Panc1 (cell line): Measurements from ENCODE around the gene USP38. TPM values are rescaled to one million over a fixed set of nuclear protein-coding genes. Genes with fewer than 3 reads are reported as not detected.
"Not testable (repeated sequence)": the region's sequence is repeated elsewhere in the genome, so short reads cannot be mapped to it uniquely, and the experiment has no call there.

Source experiments
- ATAC-seq: fragments of 200-7000 bp; cut with Tn5 transposase; 2 replicates; pipeline ENCODE4 v1.9.1; 2020; ENCODE audit warnings: mild to moderate bottlenecking, moderate library complexity
- BruUV-seq: library from RNA; stranded (reverse); fragments of 400-500 nt; replicated peaks from 2 replicates; lab custom pipeline; 2021; lab: Mats Ljungman, UMichigan
- CTCF ChIA-PET: fragments of 300-600 bp; sonication (Branson Sonifier 250); formaldehyde crosslinking; loops from one replicate; lab custom pipeline; 2022; ENCODE audit warnings: antibody characterized with exemption; lab: Charles Lee
- POLR2A ChIA-PET: fragments of 300-600 bp; sonication (Branson Sonifier 250); formaldehyde crosslinking; loops from one replicate; lab custom pipeline; 2022; ENCODE audit warnings: antibody characterized with exemption; lab: Charles Lee
- DNase-seq: peaks from one replicate; pipeline ENCODE4 v3.0.0-alpha.2; 2010; ENCODE audit warnings: low read depth, low spot score
- H3K27ac ChIP-seq: 2 replicates; pipeline ENCODE4 v1.5.1; 2011; ENCODE audit warnings: mild to moderate bottlenecking, low read length, inconsistent platforms
- H3K27me3 ChIP-seq: fragments of 200-500 bp; sonication (Bioruptor generic); 2 replicates; pipeline ENCODE4 v1.6.0; 2014; ENCODE audit warnings: low read length, inconsistent platforms; ENCODE audit not compliant: control insufficient read depth, insufficient read depth
- H3K36me3 ChIP-seq: fragments of 200-500 bp; sonication (Bioruptor generic); 2 replicates; pipeline ENCODE4 v1.5.1; 2014; ENCODE audit warnings: inconsistent platforms, mild to moderate bottlenecking, low read length, moderate library complexity; ENCODE audit not compliant: control insufficient read depth, insufficient read depth
- H3K4me1 ChIP-seq: 2 replicates; pipeline ENCODE4 v1.5.1; 2011; ENCODE audit warnings: inconsistent platforms, mild to moderate bottlenecking, low read length, moderate library complexity; ENCODE audit not compliant: control insufficient read depth, insufficient read depth
- H3K4me3 ChIP-seq, 2 experiments: 2 replicates each; pipeline ENCODE4 v1.5.1; 2011 to 2012; ENCODE audit warnings: low read depth in 2 of 2, low read length in 2 of 2, mild to moderate bottlenecking in 2 of 2, inconsistent platforms in 1 of 2, moderate library complexity in 1 of 2
- H3K9me3 ChIP-seq: fragments of 200-500 bp; sonication (Bioruptor generic); 2 replicates; pipeline ENCODE4 v1.5.1; 2014; ENCODE audit warnings: low read depth, mild to moderate bottlenecking, inconsistent platforms, low read length, moderate library complexity; ENCODE audit not compliant: control insufficient read depth, insufficient read depth
- POLR2AphosphoS5 ChIP-seq: IDR thresholded peaks from 2 replicates; pipeline ENCODE4 v1.6.1; 2012; ENCODE audit warnings: mild to moderate bottlenecking, low read depth, low read length, moderate library complexity
- SIN3A ChIP-seq: IDR thresholded peaks from 2 replicates; pipeline ENCODE4 v1.6.1; 2012; ENCODE audit warnings: low read depth, mild to moderate bottlenecking, low read length, moderate library complexity, borderline replicate concordance; ENCODE audit not compliant: insufficient read depth
- TCF7L2 ChIP-seq: IDR thresholded peaks from 2 replicates; pipeline ENCODE4 v1.6.1; 2011; ENCODE audit warnings: mild to moderate bottlenecking, low read depth, low read length, inconsistent platforms
- in situ Hi-C: cut with HindIII; loops from 2 replicates; pipeline ENCODE4 v1.10.0; 2016; ENCODE audit warnings: low sequenced_read_pairs, low pct_unique_long_range_greater_than_20kb
- intact Hi-C: fragments of 100-400 bp; cut with micrococcal nuclease; formaldehyde crosslinking; loops from one replicate; pipeline ENCODE4 v1.10.0; 2022; ENCODE audit not compliant: unreplicated experiment
- total RNA-seq: library from RNA; stranded (reverse); gene quantifications from one replicate; pipeline ENCODE4 v1.2.1, GENCODE V29; 2021; ENCODE audit not compliant: unreplicated experiment
- TF ChIP-seq, protein P1 (sequence below): fragments of 450-650 bp; IDR thresholded peaks from 2 replicates; pipeline ENCODE4 v1.5.1; 2017; ENCODE audit warnings: mild to moderate bottlenecking
- TF ChIP-seq, protein P2 (sequence below), 2 experiments: IDR thresholded peaks; 2 replicates each; pipeline ENCODE4 v1.6.1; 2011 to 2012; ENCODE audit warnings: low read depth in 2 of 2, control low read depth in 1 of 2, low read length in 1 of 2, mild to moderate bottlenecking in 1 of 2, moderate library complexity in 1 of 2; ENCODE audit not compliant: insufficient read depth in 1 of 2

USP38 gene
- total RNA-seq, 1 experiment from 2014 or later, result 11.7 TPM

DNA sequence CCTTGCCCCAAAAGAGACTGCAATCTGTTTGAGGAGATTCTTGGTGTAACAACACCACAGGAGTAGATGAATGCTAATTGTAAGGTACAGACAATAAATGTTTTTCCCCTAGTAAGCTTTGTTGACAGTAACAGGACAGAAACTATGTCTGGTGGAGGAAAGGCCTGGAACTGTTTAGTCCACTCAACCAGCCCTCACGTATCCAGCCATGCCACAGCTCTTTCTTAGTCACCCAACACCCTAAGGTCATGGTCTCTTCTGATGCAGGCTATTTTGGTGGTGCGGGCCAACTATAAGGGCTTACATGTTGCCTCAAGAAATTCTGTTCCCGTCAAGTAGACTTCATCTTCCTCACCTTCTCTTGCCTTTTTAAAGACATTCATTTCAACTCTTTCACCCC lies 76.0 kb downstream of the USP38 start:
- H3K9me3 ChIP-seq, result no peaks in the 10 kb centered on the region
- H3K4me1 ChIP-seq, result no peaks in the 10 kb centered on the region
- H3K27ac ChIP-seq, result no peak overlapping the region
- ChIA-PET POLR2A (no interaction called here), CTCF (no interaction called here)
- ATAC-seq, result no peak
- H3K36me3 ChIP-seq, result no peaks in the 10 kb centered on the region
- DNase-seq, result no peak
- BruUV-seq, result no TSS peak
- intact Hi-C loops (no loop called here), in situ Hi-C loops (no loop called here)
- H3K4me3 ChIP-seq, result no peak overlapping the region
- TF ChIP-seq, protein P1, sequence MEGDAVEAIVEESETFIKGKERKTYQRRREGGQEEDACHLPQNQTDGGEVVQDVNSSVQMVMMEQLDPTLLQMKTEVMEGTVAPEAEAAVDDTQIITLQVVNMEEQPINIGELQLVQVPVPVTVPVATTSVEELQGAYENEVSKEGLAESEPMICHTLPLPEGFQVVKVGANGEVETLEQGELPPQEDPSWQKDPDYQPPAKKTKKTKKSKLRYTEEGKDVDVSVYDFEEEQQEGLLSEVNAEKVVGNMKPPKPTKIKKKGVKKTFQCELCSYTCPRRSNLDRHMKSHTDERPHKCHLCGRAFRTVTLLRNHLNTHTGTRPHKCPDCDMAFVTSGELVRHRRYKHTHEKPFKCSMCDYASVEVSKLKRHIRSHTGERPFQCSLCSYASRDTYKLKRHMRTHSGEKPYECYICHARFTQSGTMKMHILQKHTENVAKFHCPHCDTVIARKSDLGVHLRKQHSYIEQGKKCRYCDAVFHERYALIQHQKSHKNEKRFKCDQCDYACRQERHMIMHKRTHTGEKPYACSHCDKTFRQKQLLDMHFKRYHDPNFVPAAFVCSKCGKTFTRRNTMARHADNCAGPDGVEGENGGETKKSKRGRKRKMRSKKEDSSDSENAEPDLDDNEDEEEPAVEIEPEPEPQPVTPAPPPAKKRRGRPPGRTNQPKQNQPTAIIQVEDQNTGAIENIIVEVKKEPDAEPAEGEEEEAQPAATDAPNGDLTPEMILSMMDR, result no peak
- TF ChIP-seq SIN3A (no peak), TCF7L2 (no peak), POLR2AphosphoS5 (no peak)
- TF ChIP-seq, protein P2, sequence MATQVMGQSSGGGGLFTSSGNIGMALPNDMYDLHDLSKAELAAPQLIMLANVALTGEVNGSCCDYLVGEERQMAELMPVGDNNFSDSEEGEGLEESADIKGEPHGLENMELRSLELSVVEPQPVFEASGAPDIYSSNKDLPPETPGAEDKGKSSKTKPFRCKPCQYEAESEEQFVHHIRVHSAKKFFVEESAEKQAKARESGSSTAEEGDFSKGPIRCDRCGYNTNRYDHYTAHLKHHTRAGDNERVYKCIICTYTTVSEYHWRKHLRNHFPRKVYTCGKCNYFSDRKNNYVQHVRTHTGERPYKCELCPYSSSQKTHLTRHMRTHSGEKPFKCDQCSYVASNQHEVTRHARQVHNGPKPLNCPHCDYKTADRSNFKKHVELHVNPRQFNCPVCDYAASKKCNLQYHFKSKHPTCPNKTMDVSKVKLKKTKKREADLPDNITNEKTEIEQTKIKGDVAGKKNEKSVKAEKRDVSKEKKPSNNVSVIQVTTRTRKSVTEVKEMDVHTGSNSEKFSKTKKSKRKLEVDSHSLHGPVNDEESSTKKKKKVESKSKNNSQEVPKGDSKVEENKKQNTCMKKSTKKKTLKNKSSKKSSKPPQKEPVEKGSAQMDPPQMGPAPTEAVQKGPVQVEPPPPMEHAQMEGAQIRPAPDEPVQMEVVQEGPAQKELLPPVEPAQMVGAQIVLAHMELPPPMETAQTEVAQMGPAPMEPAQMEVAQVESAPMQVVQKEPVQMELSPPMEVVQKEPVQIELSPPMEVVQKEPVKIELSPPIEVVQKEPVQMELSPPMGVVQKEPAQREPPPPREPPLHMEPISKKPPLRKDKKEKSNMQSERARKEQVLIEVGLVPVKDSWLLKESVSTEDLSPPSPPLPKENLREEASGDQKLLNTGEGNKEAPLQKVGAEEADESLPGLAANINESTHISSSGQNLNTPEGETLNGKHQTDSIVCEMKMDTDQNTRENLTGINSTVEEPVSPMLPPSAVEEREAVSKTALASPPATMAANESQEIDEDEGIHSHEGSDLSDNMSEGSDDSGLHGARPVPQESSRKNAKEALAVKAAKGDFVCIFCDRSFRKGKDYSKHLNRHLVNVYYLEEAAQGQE (IDR thresholded peaks at IDR 0.05; ENCODE audit: insufficient read depth in 1 of 2, low read depth in 2 of 2, low read length in 1 of 2), result no peak
- H3K27me3 ChIP-seq, result no peaks in the 10 kb centered on the region

DNA sequence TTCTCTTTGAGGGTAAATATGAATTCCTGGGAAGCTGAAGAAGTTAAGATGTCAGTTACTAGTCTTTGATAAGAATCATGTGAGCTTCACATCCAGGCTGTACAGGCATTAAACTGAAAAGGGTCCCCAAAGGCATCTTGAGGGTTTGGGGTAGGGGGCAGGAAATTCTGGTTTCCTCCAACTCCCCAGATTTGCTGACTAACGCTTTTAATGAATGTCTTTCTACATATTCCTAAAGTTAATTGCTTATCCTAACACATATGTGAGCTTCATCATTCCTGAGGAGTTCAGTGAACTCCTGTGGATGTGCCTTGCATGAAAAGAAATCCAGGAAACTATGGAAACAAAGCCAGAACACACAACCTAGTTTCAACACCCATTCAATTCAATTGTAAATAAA lies 78.1 kb downstream of the USP38 start:
- in situ Hi-C loops (no loop called here), intact Hi-C loops (no loop called here)
- H3K9me3 ChIP-seq, result no peaks in the 10 kb centered on the region
- no peak overlapping the region for H3K4me3 ChIP-seq
- TF ChIP-seq, protein P2 (IDR thresholded peaks at IDR 0.05; ENCODE audit: insufficient read depth in 1 of 2, low read depth in 2 of 2, low read length in 1 of 2), result no peak
- no peaks in the 10 kb centered on the region for H3K36me3 ChIP-seq
- BruUV-seq, result no TSS peak
- no peaks in the 10 kb centered on the region for H3K27me3 ChIP-seq
- POLR2A ChIA-PET, result no interaction called here
- DNase-seq (no peak), ATAC-seq (no peak)
- CTCF ChIA-PET, result no interaction called here
- no peaks in the 10 kb centered on the region for H3K4me1 ChIP-seq
- H3K27ac ChIP-seq, result no peak overlapping the region

DNA sequence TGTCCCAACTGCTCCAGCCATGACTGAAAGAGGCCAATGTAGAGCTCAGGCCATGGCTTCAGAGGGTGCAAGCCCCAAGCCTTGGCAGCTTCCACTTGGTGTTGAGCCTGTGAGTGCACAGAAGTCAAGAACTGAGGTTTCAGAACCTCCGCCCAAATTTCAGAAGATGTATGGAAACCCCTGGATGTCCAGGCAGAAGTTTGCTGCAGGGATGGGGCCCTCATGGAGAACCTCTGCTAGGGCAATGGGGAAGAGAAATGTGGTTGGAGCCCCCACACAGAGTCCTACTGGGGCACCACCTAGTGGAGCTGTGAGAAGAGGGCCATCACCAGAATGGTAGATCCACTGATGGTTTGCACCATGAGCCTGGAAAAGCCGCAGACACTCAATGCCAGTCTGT lies 83.0 kb downstream of the USP38 start:
- DNase-seq, H3K4me3 ChIP-seq, H3K27me3 ChIP-seq, in situ Hi-C loops, BruUV-seq, POLR2A ChIA-PET, H3K9me3 ChIP-seq, H3K36me3 ChIP-seq, ATAC-seq, CTCF ChIA-PET, H3K27ac ChIP-seq, H3K4me1 ChIP-seq, intact Hi-C loops: not testable (repeated sequence)
